Hematopoietic multipotent progenitor cell treated with erythropoietin and hydrocortisone succinate and interleukin-3 and kit ligand, for 15 days (in vitro differentiated cells): Measurements from ENCODE around the gene TSSK6.
"Not testable (repeated sequence)": the region's sequence is repeated elsewhere in the genome, so short reads cannot be mapped to it uniquely, and the experiment has no call there.

Source experiments
- DNase-seq: peaks from one replicate; pipeline ENCODE4 v3.0.0-alpha.2; 2015; ENCODE audit warnings: low spot score

Gene TSSK6

DNA sequence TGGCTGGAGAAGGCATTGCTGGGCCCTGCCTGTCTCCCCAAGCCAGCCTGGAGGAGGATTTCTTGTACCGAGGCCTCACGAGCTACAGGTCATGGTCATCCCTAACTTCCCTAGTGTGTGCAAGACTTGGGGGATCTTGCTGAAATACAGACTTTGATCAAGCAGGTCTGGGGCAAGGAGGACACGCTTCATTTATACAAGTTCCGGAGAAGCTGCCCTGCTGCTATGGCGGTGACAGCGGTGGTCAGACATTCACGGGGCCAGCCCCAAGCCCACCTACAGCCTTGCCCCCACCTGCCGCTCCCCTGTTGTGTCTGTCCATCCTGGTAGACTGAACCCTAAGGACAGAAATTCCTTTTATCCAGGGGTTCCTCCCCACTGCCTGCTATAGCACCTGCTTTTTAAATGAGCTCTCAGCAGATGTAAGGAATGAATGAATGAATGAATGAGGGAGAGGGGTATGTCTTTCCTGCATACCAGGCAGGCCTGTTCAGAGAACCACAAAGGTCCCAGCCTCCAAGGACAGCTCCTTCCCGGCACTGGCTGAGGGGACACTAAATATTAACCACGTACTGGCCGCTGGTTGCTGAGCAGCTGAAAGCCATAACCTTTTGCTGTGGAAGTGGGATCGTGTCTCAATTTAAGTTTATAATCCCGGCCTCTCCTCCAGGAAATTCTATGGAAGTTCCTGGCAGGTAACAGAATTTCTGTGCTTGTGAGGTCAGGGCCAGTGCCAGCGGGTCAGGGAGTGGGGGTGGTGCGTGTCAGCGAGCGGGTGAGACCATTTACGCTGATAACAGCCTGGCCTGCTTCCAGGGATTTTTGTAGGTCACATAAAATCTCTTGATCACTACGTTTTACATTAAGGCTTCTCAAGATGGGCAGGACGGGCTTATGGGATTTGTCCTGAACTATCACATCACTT lies 27.1 kb downstream of the TSSK6 start:
- peak; percentile 82 for DNase-seq

DNA sequence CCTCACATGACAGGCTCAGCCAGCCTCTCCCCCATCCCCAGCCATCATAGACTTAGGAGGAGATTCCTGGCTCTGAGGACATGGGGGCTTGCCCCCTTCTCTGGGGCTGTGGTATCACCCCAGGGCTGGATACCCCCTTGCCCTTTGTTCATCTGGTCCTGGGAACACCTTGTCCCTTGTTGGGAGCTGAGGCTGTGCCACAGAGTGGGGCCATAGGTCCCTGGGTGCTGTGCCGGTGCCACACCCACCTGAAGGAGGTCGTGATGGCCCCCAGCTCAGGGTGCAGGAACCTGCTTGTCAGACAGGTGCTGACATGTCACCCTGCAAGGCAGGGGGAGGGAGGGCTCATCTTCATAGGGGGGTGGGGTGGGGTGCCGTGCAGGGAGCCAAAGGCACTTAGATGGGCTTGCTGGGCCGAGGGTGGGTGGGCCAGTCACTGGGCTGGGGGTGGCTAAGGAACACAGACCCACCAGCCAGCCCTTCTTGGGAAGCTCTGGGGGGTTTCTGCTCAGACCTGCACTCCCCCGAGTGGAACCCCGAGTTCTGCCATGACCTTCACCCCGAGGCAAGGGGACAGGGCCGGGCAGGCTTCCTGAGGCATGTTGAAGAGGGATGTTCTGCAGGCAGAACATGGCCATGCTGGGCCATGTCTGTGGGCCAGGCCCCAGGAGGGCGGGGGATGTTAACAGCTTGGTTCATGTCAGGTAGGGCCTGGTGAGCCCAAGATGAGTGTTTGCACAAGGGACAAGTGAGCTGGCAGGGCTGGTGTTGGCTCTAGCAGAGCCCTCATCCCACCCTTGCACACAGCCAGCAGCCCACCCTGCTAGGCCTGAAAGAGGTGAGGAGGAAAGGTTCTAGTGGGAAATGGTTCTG lies 28.0 kb downstream of the TSSK6 start:
- DNase-seq = no peak

DNA sequence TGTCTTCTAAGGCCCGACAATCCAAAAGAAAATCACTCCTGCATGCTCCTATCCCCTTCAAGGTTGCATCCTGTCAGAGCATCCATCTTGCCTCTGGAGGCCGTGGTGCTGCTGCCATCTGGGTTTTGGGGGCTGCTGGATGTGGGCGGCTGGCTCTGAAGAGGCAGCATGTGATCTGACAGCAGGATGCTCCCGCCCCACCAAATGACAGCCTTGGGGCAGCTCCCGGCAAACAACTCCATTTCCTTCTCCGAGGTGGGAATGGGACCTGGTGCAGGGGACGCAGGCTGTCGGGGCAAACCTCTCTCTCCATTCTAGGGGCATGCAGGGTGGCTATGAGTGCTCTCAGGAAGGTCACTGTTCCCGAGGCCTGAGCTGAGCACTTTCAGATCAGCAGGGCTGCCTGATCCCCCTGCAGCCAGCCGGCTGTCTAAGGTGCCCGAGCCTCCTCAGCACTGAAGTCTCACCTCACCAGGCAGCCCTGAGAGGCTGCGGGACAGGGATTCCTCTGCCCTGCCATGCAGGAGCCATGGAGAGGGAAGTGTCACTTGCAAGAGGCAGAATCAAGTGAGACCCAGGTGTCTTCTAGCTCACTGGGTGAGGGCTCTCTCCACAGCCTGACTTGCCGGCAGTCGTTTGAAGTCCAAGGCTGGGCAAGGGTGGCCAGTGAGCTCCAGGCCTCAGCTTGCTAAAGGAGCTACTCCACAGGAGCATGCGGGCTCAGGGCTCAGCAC lies 28.8 kb downstream of the TSSK6 start:
- no peak for DNase-seq

DNA sequence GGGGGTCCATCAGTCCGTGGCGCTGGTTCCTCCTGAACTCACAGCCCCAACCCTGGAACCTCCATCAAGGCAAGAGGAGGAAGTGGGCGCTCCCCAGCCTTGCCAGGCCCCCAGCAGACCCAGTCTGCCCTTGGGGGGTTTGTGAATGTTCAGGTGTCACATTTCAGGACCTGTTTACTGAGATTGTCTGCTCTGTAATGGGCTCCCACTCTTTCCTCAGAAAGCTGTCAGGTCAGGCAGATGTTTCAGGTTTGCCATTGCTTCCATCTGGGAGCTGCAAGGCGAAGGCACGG lies 29.4 kb downstream of the TSSK6 start:
- no peak for DNase-seq

DNA sequence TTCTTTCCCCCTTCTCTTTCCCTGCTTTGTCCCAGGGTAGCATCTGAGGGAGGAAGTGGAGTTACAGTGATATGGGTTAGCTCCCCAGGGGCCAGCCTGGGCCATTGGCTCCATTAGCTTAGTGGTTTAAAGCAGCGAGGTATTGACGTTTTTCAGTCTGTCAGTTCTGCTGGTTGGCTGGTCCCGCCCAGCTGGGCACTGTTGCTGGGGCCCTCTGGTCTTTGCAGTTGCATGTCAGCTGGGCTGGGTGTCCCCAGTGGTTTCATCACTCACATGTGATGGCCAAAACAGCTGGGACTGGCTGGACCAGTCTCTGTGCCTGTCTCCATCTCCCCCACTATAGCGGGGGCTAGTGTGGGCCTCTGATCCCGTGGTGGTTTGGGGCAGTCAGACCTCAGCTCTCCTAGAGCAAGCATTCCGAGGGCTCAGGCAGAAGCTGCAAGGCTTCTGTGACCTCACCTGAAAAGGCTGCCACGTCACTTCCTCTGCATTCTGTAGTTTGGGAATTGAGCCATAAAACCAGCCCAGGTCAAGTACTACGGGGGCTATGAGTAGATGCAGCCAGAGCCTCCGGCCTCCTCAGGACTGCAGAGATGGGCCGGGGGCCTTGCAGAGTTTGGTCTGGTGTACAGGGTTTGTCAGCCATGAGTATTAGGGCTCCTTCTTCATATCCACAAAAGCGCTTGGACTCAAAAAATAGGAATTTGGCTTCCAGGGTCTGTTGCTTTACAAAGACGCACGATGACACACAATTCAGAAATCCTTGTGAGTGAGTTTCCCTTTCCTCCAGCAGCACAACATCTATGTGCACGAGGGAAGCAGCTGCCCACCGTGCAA lies 30.0 kb downstream of the TSSK6 start:
- DNase-seq = no peak

DNA sequence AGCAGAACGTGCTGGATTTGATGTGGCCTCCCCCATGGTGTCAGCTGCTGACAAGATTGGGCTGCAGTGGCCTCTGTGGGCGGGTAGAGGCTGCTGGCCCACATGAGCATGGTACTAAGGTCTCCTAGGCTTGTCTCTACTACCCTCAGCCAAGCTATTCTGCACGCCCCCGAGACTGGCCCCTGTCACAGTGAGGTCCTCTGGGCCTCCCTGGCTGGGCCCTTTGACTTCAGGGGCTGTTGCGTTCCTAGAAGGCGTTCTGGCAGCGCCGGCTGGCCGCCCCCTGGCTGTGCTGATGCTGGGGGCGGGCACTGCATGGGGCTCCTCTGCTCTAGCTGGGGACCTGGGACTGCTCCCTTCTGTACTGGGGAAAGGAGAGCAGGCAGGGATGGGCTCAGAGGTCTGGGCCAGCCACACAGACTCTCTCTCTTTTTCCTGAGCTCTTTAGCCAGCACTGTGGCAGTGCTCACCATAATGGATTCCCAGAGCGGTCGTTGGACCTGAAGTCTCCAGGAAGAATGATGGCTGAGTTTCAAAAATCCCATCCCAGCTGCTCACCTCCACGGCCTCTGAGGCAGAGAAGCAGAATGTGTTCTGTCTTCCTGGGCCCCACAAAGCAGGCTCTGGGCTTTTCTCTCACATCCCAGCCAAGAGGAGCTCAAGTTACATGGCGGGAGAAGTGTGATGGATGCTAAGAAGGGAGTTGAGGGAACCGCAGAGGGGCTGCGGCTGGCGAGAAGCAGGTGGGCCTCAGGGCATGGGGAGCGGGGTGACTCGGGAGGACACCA lies 32.3 kb downstream of the TSSK6 start:
- DNase-seq = no peak

DNA sequence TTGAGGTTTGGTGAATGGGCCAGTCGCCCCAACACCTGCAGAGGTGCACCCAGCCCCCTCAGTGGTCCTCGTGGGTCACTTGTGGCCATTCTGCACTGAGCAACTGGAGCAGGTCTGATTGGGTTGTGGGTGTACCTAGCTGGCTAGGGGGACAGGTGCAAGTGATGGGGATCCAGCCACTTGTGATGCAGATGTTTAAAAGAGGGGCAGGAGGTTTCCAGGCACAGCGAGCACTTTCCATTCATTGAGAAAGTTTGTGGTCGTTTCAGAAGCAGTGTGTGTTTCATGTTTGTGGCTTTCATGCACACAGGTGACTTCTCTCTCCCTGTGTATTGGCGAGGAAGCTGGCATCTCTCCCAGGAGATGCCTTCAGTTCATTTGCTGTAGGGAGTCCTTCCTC lies 34.7 kb downstream of the TSSK6 start:
- no peak for DNase-seq

DNA sequence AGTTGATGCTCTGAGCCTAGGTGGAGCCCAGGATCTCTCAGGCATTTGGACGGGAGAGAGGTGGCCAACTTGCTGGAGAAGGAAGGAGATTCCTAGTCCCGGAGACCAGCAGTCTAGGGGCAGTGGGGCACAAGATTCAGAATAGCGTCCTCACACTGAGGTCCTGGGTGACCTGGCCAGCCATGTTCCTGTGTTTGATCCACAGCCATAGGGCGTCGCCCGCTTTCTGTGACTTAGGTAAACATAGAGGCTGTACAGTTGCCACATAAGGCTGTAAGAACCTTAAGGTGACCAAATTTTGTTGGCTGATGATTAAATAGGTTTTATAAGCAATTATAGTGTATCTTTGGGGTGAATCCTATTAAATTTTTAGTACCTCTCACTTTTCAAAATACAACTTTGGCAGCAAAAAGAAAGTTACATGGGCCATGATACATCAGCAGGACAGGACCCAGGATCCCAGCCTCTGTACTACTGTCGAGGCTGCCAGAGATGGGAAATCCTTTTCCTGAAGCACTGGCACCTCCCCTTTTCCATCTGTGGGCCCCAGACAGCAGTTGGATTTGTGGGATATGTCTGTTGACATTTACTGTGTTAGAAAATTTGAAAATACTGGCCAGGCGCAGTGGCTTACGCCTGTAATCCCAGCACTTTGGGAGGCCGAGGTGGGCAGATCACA lies 37.5 kb downstream of the TSSK6 start:
- peak; percentile 53 for DNase-seq

DNA sequence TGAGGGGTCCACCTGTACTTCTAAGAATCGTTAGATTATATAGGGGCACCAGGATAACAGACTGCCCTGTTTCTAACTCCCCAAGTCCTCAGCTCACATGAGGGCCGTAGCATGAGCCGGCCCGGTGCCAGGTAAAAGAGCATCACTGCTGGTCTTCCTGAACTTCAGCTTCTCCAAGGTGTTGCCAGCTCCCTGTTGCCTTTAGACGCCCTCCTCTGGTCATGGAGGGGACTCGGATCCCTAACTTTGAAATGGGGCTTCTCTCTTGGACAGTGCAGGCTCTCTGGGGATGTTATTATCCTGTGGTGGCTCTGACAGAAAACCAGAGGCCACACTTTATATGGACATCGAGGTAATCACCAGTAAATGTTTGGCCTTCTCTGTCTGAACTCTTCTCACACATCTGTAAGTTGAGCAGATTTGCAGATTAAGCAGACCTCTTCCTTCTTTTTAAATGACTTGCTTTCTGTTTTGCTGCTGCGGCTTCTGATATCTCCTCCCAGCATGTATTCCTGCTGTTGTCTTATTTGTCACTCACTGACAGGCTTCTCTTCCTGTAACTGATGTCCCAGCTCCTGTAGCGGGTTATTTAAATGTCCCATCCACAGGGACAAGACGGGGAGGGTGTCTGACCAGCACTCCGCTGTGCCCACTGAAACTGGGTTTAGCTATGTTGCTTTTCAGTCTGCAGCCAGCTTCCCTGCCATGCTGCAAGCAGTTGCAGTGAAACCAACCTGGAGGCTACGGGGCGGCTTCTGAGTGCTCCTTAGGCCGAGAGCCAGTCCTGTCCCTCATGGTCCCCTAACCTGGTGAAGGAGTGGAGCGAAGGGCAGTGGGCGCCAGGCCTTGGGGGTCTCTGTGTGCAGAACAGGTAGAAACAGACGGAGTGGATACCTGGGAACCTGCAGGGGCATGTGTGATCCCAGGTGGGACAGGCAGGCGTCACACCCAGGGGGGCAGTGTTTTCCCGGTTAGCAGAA lies 39.2 kb downstream of the TSSK6 start:
- peak; percentile 61 for DNase-seq

DNA sequence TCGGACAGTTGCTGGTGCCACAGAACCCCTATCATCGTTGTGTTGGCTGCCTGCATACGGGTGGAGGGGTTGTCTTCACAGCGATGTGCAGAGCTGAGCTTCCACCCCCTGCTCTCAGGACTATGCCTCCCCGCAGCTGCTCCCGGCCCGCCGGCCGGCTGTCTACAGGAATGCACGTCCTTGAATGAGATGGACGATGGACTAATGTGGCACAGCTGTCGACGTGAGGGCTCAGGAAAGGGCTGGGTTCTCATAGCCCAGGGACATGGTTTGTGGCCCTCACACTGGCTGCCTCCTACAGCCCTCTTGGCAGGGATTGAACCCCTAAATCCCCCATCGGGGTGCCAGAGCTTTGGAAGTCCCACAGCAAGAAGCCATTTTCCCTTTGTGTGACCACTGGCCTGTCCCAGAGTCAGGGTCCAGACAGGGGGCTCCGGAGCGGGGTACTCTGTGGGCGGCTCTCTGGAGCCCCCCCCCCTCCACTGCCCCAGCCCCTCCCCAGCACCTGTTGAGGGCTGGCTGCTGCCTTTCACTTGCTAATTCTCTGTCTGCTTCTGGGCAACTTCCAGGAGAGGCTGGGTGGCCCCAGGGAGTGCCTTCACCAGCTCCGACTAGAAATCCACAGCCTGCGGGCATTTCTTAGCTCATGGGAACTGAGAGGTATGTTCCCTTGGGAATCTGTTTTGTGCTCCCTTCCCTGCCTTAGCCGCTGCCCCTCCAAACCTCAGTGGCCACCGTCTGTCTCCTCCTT lies 40.2 kb downstream of the TSSK6 start:
- DNase-seq = no peak

DNA sequence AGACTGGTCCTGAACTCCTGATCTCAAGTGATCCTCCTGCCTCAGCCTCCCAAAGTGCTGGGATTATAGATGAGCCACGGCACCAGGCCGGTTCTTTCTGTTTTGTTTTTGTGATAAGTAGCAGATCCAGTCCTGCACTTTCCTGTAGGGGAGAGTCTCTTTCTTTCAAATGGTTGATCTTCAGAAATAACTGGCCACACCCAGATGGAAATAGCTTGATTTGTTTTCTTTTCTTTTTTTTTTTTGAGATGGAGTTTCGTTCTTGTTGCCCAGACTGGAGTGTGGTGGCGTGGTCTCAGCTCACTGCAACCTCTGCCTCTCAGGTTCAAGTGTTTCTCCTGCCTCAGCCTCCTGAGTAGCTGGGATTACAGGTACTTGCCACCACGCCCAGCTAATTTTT lies 43.2 kb downstream of the TSSK6 start:
- not testable (repeated sequence) for DNase-seq

DNA sequence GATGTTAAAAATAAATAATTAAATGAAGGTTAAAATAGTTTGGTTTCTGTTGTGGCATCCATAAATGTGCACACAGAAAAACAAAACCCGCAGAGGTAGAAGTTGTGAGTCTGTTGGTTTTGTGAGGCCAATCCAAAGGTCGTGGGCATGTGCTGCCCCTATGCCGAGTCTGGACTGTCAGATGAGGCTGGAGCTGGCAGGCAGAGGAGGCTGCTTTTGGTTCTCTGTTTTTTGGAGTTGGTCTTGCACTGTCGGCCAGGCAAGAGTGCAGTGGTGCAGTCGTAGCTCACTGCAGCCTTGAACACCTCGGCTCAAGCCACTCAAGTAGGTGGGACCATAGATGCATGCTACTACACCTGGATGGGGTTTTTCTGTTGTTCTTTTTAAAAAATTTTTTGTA lies 43.7 kb downstream of the TSSK6 start:
- no peak for DNase-seq

DNA sequence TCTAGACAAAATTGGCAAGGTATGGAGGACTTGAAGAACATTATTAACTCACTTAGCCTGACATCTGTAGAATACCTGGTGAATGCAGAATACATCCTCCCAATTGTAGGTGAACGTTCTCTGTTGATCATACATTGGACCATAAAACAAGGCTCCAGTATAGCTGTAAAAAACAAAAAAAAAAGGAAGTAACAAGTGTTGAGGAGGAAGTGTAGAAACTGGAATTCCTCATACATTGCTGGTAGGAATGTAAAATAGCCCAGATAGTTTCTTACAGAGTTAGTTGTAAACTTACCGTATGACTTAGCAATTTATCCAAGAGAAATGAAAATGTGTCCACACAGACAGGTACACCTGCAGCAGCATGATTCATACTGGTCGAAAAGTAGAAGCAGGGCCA lies 44.8 kb downstream of the TSSK6 start:
- no peak for DNase-seq

DNA sequence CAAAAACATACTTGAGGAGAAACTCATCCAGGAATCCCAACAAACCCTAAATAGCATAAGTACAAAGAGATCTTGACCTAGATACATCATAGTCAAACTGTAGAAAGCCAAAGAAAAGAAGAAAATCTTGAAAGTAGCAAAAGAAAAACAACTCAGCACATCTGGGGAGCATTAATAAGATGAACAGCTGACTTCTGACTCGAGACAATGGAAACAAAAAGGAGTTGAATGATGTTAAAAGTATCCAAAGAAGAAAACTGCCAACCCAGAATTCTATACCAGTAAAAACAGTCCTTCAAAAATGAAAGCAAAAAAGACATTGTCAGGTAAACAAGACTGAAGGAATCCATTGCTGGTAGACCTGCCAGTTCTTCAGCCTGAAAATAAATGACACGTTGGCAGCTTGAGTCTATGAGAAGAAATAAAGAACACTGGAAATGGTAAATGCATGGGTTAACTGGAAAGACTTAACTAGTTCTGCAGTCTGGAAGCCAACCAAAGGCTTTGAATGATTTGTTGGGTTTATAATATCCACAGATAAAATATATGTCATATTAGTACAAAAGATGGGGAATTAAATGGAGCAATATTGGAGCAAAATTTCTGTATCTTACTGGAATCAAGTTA lies 46.8 kb downstream of the TSSK6 start:
- no peak for DNase-seq

DNA sequence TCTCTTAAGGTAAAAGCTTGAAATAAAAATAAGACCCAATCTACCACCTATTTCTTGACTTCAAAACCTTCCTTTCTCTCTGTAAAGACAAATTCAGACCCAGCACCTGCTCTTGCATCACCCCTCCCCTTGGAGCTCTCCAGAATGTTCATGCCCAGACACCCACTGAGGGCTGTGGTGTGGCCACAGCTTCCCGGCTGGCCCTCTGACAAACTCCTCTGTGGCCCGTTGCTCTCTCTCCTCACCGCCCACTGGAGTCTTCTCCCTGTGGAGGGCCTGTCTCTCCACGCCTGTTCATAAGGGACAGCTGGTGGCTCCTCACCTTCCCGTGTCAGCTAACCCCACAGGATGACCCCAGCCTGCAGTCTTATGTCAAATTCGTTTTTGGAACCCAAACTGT lies 49.1 kb downstream of the TSSK6 start:
- DNase-seq = no peak

DNA sequence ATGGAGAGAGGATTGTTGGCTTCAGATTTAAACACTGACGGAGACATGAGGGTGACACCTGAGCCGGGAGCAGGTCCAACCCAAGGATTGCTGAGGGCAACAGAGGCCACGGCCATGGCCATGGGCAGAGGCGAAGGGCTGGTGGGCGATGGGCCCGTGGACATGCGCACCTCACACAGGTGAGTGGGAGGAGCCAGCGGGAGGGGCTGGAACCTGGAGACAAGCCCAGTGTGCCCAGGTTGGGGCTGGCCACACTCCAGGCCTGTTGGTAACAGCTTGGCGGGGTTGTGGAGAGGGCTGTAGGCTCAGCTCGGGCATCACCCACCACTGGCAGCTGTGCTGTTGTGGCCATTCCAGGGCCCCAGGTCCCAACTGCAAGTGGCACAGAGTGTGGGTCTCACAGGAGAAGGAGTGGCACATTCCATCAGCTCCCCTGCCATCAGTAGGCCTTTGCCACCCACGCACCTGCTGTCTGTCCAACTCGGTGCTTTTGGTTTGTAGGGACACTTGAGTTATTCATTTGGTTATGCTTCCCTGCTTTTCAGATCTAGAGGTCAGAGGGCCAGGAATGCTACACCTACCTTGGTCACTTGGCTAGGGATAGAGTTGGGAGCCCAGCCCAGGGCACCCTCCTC lies 49.8 kb downstream of the TSSK6 start:
- DNase-seq = no peak

DNA sequence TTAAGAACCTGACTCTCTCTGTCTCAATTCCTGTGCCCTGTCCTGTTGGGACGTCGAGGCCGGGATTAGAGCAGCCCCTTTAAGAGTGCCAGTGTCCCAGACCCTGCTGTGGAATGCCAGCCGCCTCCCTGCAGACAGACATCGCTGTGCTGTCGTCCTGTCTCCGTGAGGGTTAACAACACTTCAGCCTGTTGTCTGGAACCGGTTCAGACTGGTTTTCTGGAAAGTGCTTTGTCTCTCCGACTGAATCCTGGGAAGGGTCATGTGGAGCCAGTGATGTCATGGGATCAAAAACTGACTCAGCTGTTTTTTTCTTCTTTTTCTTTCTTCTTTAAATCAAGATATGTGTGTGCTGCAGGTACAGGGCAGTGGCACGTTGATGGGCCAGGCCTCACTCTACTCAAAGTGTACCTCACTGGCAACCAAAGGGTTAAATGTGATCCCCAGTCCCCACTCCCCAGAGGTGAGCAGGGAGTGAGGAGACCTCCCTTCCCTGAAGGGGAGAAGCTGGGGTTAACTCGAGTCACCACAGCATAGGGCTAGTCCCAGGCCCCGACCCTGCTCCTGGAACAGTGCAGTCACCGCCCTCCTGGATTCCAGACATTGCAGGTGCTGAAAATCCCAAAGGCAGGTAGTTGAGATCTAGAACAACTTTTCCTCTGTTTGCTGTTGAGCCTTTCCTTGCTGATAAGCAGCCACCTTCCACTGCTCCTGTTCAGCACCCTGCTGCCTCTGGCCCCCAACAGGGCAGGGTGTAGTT lies 50.8 kb downstream of the TSSK6 start:
- DNase-seq = no peak
